ENCODE data around the gene SLC6A12.

GRCh38 chr12:180445-180844 lies 33.5 kb downstream of the SLC6A12 start:
- TF ChIP-seq, protein P1, sequence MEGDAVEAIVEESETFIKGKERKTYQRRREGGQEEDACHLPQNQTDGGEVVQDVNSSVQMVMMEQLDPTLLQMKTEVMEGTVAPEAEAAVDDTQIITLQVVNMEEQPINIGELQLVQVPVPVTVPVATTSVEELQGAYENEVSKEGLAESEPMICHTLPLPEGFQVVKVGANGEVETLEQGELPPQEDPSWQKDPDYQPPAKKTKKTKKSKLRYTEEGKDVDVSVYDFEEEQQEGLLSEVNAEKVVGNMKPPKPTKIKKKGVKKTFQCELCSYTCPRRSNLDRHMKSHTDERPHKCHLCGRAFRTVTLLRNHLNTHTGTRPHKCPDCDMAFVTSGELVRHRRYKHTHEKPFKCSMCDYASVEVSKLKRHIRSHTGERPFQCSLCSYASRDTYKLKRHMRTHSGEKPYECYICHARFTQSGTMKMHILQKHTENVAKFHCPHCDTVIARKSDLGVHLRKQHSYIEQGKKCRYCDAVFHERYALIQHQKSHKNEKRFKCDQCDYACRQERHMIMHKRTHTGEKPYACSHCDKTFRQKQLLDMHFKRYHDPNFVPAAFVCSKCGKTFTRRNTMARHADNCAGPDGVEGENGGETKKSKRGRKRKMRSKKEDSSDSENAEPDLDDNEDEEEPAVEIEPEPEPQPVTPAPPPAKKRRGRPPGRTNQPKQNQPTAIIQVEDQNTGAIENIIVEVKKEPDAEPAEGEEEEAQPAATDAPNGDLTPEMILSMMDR (IDR thresholded peaks at IDR 0.05): no peak
- TF ChIP-seq POLR2A (IDR thresholded peaks at IDR 0.05) (no peak), POLR2AphosphoS5 (IDR thresholded peaks at IDR 0.05) (no peak), EP300 (IDR thresholded peaks at IDR 0.05; ENCODE audit: low read depth) (no peak)
